Measurements from ENCODE around the gene CRYAA. TPM values are rescaled to one million over a fixed set of nuclear protein-coding genes. Genes with fewer than 3 reads are reported as not detected.
A peak's percentile ranks its signal among the peaks of the same experiment; 100 is the strongest.

The CRYAA gene
- total RNA-seq, 2 donors from 2014 or later, result not detected

GRCh38 chr21:43203591-43203990 lies 34.8 kb downstream of the CRYAA start:
- Mint-ChIP-seq H3K4me3 (no peak overlapping the region), H3K27me3 (peaks cover 5 to 15% of the 10 kb centered on the region in 2 donors), H3K4me1 (ENCODE audit: low read depth in 2 of 2) (no peaks in the 10 kb centered on the region), H3K27ac (no peak overlapping the region), H3K36me3 (peaks cover 7% of the 10 kb centered on the region), H3K9me3 (no peaks in the 10 kb centered on the region)
- ATAC-seq (no peak), DNase-seq (ENCODE audit: low spot score) (no peak)

- no peak for ATAC-seq
- H3K36me3 Mint-ChIP-seq, result peaks cover 6% of the 10 kb centered on the region
- H3K9me3 Mint-ChIP-seq, result no peaks in the 10 kb centered on the region
- H3K27me3 Mint-ChIP-seq, result peaks cover 0 to 12% of the 10 kb centered on the region in 2 donors
- H3K4me3 Mint-ChIP-seq, result no peak overlapping the region
- H3K4me1 Mint-ChIP-seq (ENCODE audit: low read depth in 2 of 2), result no peaks in the 10 kb centered on the region
- no peak overlapping the region for H3K27ac Mint-ChIP-seq
- no peak for DNase-seq (ENCODE audit: low spot score)
These were observed 35.8 kb downstream of the CRYAA start for GRCh38 chr21:43204638-43205037.

GRCh38 chr21:43206231-43207042 lies 37.6 kb downstream of the CRYAA start:
- H3K27ac Mint-ChIP-seq, result no peak overlapping the region
- peaks cover 0 to 12% of the 10 kb centered on the region in 2 donors for H3K27me3 Mint-ChIP-seq
- DNase-seq (ENCODE audit: low spot score) (no peak), ATAC-seq (no peak)
- no peaks in the 10 kb centered on the region for H3K4me1 Mint-ChIP-seq (ENCODE audit: low read depth in 2 of 2)
- H3K36me3 Mint-ChIP-seq, result peaks cover 6% of the 10 kb centered on the region
- H3K4me3 Mint-ChIP-seq, result no peak overlapping the region
- H3K9me3 Mint-ChIP-seq, result no peaks in the 10 kb centered on the region

GRCh38 chr21:43207043-43207315 lies 38.2 kb downstream of the CRYAA start:
- no peak for ATAC-seq
- H3K27ac Mint-ChIP-seq, result no peak overlapping the region
- no peaks in the 10 kb centered on the region for H3K4me1 Mint-ChIP-seq (ENCODE audit: low read depth in 2 of 2)
- H3K9me3 Mint-ChIP-seq, result no peaks in the 10 kb centered on the region
- H3K4me3 Mint-ChIP-seq, result no peak overlapping the region
- DNase-seq (ENCODE audit: low spot score), result no peak
- H3K36me3 Mint-ChIP-seq, result peaks cover 2% of the 10 kb centered on the region
- peaks cover 0 to 12% of the 10 kb centered on the region in 2 donors for H3K27me3 Mint-ChIP-seq

- ATAC-seq, result no peak
- H3K4me3 Mint-ChIP-seq, result no peak overlapping the region
- peaks cover 0 to 12% of the 10 kb centered on the region in 2 donors for H3K27me3 Mint-ChIP-seq
- no peak overlapping the region for H3K27ac Mint-ChIP-seq
- H3K36me3 Mint-ChIP-seq, result no peaks in the 10 kb centered on the region
- no peak for DNase-seq (ENCODE audit: low spot score)
- H3K9me3 Mint-ChIP-seq, result no peaks in the 10 kb centered on the region
- H3K4me1 Mint-ChIP-seq (ENCODE audit: low read depth in 2 of 2), result no peaks in the 10 kb centered on the region
These were observed 39.1 kb downstream of the CRYAA start for GRCh38 chr21:43207868-43208267.

GRCh38 chr21:43208561-43209332 lies 39.9 kb downstream of the CRYAA start:
- DNase-seq (ENCODE audit: low spot score) (no peak), ATAC-seq (no peak)
- Mint-ChIP-seq H3K4me1 (ENCODE audit: low read depth in 2 of 2) (no peaks in the 10 kb centered on the region), H3K27me3 (peaks cover 0 to 12% of the 10 kb centered on the region in 2 donors), H3K36me3 (no peaks in the 10 kb centered on the region), H3K9me3 (no peaks in the 10 kb centered on the region), H3K4me3 (no peak overlapping the region), H3K27ac (no peak overlapping the region)

GRCh38 chr21:43209575-43210453 lies 41.0 kb downstream of the CRYAA start:
- H3K27me3 Mint-ChIP-seq, result peaks cover 0 to 5% of the 10 kb centered on the region in 2 donors
- H3K4me1 Mint-ChIP-seq (ENCODE audit: low read depth in 2 of 2), result no peaks in the 10 kb centered on the region
- H3K27ac Mint-ChIP-seq, result no peak overlapping the region
- no peaks in the 10 kb centered on the region for H3K9me3 Mint-ChIP-seq
- H3K4me3 Mint-ChIP-seq, result no peak overlapping the region
- no peaks in the 10 kb centered on the region for H3K36me3 Mint-ChIP-seq
- DNase-seq (ENCODE audit: low spot score) (no peak), ATAC-seq (peak in 1 of 2 donors; percentile 35)

- Mint-ChIP-seq H3K27ac (no peak overlapping the region), H3K4me1 (ENCODE audit: low read depth in 2 of 2) (no peaks in the 10 kb centered on the region)
- no peak for ATAC-seq
These were observed 41.8 kb downstream of the CRYAA start for GRCh38 chr21:43210454-43211071.

GRCh38 chr21:43211072-43211759 lies 42.4 kb downstream of the CRYAA start:
- no peak overlapping the region for H3K27ac Mint-ChIP-seq
- H3K36me3 Mint-ChIP-seq, result no peaks in the 10 kb centered on the region
- DNase-seq (ENCODE audit: low spot score) (no peak), ATAC-seq (no peak)
- H3K9me3 Mint-ChIP-seq, result no peaks in the 10 kb centered on the region
- H3K4me1 Mint-ChIP-seq (ENCODE audit: low read depth in 2 of 2), result no peaks in the 10 kb centered on the region
- no peak overlapping the region for H3K4me3 Mint-ChIP-seq
- H3K27me3 Mint-ChIP-seq, result no peaks in the 10 kb centered on the region

More at GRCh38 chr21:43210454-43211071, 41.8 kb downstream of the CRYAA start:
- Mint-ChIP-seq H3K9me3 (no peaks in the 10 kb centered on the region), H3K27me3 (peaks cover 0 to 5% of the 10 kb centered on the region in 2 donors), H3K4me3 (no peak overlapping the region), H3K36me3 (no peaks in the 10 kb centered on the region)
- DNase-seq (ENCODE audit: low spot score), result no peak

- ATAC-seq (no peak), DNase-seq (ENCODE audit: low spot score) (no peak)
- H3K4me3 Mint-ChIP-seq, result no peak overlapping the region
- no peak overlapping the region for H3K27ac Mint-ChIP-seq
- no peaks in the 10 kb centered on the region for H3K36me3 Mint-ChIP-seq
- H3K9me3 Mint-ChIP-seq, result no peaks in the 10 kb centered on the region
- H3K27me3 Mint-ChIP-seq, result no peaks in the 10 kb centered on the region
- H3K4me1 Mint-ChIP-seq (ENCODE audit: low read depth in 2 of 2), result no peaks in the 10 kb centered on the region
These were observed 42.9 kb downstream of the CRYAA start for GRCh38 chr21:43211760-43212115.
